ENCODE data around the gene PTPRU. TPM values are rescaled to one million over a fixed set of nuclear protein-coding genes. Genes with fewer than 3 reads are reported as not detected.

Gene PTPRU
- total and polyA plus RNA-seq, 2 of the 8 experiments (the other 6 are each of a cell fraction or from before 2014, with no cell fraction given), result 33.8 to 41.8 TPM

DNA sequence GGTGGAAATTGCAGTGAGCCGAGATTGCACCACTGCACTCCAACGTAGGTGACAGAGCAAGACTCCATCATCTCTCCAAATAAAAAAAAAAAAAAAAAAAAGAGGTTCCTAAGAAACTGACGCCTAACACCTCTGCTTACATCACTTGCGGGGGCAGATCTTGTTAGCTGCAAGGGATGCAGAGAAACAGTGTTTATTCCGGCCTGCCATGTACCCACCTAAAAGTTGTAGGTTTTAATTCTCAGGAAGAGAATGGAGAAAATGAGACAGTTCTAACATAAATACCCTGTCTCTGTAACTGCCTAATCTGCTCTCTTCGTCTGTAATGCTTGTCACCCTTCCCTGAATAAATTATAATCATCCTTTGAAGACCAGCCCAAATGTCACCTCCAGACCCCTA lies 45.6 kb upstream of the PTPRU start (continued):
- TF ChIP-seq TBP (IDR thresholded peaks at IDR 0.05; ENCODE audit: low read depth, low read length) (no peak), POLR2AphosphoS5 (IDR thresholded peaks at IDR 0.05; ENCODE audit: low read depth, low read length) (no peak), KDM4A (IDR thresholded peaks at IDR 0.05; ENCODE audit: low read depth, low read length, severe bottlenecking) (no peak), CREB1 (IDR thresholded peaks at IDR 0.05) (no peak)
- TF ChIP-seq, protein P1, sequence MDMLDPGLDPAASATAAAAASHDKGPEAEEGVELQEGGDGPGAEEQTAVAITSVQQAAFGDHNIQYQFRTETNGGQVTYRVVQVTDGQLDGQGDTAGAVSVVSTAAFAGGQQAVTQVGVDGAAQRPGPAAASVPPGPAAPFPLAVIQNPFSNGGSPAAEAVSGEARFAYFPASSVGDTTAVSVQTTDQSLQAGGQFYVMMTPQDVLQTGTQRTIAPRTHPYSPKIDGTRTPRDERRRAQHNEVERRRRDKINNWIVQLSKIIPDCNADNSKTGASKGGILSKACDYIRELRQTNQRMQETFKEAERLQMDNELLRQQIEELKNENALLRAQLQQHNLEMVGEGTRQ (IDR thresholded peaks at IDR 0.05; ENCODE audit: low read length), result no peak
- TF ChIP-seq, protein P2, sequence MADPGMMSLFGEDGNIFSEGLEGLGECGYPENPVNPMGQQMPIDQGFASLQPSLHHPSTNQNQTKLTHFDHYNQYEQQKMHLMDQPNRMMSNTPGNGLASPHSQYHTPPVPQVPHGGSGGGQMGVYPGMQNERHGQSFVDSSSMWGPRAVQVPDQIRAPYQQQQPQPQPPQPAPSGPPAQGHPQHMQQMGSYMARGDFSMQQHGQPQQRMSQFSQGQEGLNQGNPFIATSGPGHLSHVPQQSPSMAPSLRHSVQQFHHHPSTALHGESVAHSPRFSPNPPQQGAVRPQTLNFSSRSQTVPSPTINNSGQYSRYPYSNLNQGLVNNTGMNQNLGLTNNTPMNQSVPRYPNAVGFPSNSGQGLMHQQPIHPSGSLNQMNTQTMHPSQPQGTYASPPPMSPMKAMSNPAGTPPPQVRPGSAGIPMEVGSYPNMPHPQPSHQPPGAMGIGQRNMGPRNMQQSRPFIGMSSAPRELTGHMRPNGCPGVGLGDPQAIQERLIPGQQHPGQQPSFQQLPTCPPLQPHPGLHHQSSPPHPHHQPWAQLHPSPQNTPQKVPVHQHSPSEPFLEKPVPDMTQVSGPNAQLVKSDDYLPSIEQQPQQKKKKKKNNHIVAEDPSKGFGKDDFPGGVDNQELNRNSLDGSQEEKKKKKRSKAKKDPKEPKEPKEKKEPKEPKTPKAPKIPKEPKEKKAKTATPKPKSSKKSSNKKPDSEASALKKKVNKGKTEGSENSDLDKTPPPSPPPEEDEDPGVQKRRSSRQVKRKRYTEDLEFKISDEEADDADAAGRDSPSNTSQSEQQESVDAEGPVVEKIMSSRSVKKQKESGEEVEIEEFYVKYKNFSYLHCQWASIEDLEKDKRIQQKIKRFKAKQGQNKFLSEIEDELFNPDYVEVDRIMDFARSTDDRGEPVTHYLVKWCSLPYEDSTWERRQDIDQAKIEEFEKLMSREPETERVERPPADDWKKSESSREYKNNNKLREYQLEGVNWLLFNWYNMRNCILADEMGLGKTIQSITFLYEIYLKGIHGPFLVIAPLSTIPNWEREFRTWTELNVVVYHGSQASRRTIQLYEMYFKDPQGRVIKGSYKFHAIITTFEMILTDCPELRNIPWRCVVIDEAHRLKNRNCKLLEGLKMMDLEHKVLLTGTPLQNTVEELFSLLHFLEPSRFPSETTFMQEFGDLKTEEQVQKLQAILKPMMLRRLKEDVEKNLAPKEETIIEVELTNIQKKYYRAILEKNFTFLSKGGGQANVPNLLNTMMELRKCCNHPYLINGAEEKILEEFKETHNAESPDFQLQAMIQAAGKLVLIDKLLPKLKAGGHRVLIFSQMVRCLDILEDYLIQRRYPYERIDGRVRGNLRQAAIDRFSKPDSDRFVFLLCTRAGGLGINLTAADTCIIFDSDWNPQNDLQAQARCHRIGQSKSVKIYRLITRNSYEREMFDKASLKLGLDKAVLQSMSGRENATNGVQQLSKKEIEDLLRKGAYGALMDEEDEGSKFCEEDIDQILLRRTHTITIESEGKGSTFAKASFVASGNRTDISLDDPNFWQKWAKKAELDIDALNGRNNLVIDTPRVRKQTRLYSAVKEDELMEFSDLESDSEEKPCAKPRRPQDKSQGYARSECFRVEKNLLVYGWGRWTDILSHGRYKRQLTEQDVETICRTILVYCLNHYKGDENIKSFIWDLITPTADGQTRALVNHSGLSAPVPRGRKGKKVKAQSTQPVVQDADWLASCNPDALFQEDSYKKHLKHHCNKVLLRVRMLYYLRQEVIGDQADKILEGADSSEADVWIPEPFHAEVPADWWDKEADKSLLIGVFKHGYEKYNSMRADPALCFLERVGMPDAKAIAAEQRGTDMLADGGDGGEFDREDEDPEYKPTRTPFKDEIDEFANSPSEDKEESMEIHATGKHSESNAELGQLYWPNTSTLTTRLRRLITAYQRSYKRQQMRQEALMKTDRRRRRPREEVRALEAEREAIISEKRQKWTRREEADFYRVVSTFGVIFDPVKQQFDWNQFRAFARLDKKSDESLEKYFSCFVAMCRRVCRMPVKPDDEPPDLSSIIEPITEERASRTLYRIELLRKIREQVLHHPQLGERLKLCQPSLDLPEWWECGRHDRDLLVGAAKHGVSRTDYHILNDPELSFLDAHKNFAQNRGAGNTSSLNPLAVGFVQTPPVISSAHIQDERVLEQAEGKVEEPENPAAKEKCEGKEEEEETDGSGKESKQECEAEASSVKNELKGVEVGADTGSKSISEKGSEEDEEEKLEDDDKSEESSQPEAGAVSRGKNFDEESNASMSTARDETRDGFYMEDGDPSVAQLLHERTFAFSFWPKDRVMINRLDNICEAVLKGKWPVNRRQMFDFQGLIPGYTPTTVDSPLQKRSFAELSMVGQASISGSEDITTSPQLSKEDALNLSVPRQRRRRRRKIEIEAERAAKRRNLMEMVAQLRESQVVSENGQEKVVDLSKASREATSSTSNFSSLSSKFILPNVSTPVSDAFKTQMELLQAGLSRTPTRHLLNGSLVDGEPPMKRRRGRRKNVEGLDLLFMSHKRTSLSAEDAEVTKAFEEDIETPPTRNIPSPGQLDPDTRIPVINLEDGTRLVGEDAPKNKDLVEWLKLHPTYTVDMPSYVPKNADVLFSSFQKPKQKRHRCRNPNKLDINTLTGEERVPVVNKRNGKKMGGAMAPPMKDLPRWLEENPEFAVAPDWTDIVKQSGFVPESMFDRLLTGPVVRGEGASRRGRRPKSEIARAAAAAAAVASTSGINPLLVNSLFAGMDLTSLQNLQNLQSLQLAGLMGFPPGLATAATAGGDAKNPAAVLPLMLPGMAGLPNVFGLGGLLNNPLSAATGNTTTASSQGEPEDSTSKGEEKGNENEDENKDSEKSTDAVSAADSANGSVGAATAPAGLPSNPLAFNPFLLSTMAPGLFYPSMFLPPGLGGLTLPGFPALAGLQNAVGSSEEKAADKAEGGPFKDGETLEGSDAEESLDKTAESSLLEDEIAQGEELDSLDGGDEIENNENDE (IDR thresholded peaks at IDR 0.05; ENCODE audit: insufficient replicate concordance, low read length), result no peak

All from H1 (cell line).